H1 (cell line): Measurements from ENCODE around the gene DPRX. TPM values are rescaled to one million over a fixed set of nuclear protein-coding genes. Genes with fewer than 3 reads are reported as not detected.

Experiments
- CTCF ChIA-PET: fragments of 300-600 bp; sonication (Branson Sonifier 250); formaldehyde crosslinking; loops from one replicate; lab custom pipeline; 2021; ENCODE audit not compliant: partially characterized antibody; lab: Charles Lee
- POLR2A ChIA-PET: fragments of 300-600 bp; sonication (Branson Sonifier 250); formaldehyde crosslinking; loops from one replicate; lab custom pipeline; 2021; ENCODE audit warnings: inconsistent platforms; ENCODE audit not compliant: partially characterized antibody; lab: Charles Lee
- DNase-seq, 2 experiments: peaks; one replicate each; pipeline versions ENCODE4 v3.0.0 to v3.0.0-alpha.2; 2010 to 2022; ENCODE audit warnings: low spot score in 2 of 2, low read depth in 1 of 2, mixed read lengths in 1 of 2
- FAIRE-seq: peaks from 2 replicates; lab custom pipeline; 2011; peaks lifted over from hg19 to GRCh38; lab: Jason Lieb, UNC
- H2AFZ ChIP-seq: 2 replicates; pipeline ENCODE4 v1.8.1; 2012; ENCODE audit warnings: low read length, inconsistent platforms
- H2AK5ac ChIP-seq: 2 replicates; pipeline ENCODE4 v1.6.1; 2013; ENCODE audit warnings: low read depth, low read length
- H2BK120ac ChIP-seq: replicated peaks from 2 replicates; pipeline ENCODE3; 2013; ENCODE audit warnings: low read depth, low read length, inconsistent platforms
- H2BK12ac ChIP-seq: 2 replicates; pipeline ENCODE4 v1.6.1; 2013; ENCODE audit warnings: low read depth, low read length
- H2BK15ac ChIP-seq: 2 replicates; pipeline ENCODE4 v1.6.1; 2013; ENCODE audit warnings: low read length
- H2BK20ac ChIP-seq: 2 replicates; pipeline ENCODE4 v1.6.1; 2013; ENCODE audit warnings: low read length
- H2BK5ac ChIP-seq: 2 replicates; pipeline ENCODE4 v1.6.1; 2013; ENCODE audit warnings: low read depth, low read length
- H3K14ac ChIP-seq: 2 replicates; pipeline ENCODE4 v1.6.1; 2013; ENCODE audit warnings: inconsistent platforms; ENCODE audit not compliant: insufficient read length
- H3K18ac ChIP-seq: 2 replicates; pipeline ENCODE4 v1.6.1; 2013; ENCODE audit warnings: low read length; ENCODE audit errors: extremely low read depth
- H3K23ac ChIP-seq: 2 replicates; pipeline ENCODE4 v1.6.1; 2013; ENCODE audit warnings: inconsistent platforms; ENCODE audit not compliant: insufficient read length
- H3K23me2 ChIP-seq: 2 replicates; pipeline ENCODE4 v1.6.1; 2013; ENCODE audit warnings: low read depth, low read length
- H3K27ac ChIP-seq: 2 replicates; pipeline ENCODE4 v1.6.1; 2011; ENCODE audit warnings: low read depth, low read length, inconsistent platforms
- H3K27me3 ChIP-seq, 4 experiments: replicated peaks in 1 of 4; 1 replicate in 1 of 4; 2 replicates in 3 of 4; pipeline versions ENCODE4 v1.6.1 to v1.8.1; 2011 to 2013; ENCODE audit warnings: low read length in 3 of 4, mild to moderate bottlenecking in 3 of 4, inconsistent platforms in 2 of 4, mixed read lengths in 2 of 4, moderate library complexity in 1 of 4; ENCODE audit not compliant: control insufficient read depth in 3 of 4, insufficient read depth in 3 of 4; ENCODE audit errors: extremely low read depth in 1 of 4
- H3K36me3 ChIP-seq, 4 experiments: 2 replicates each; pipeline versions ENCODE4 v1.6.1 to v1.8.1; 2011 to 2013; ENCODE audit warnings: mild to moderate bottlenecking in 4 of 4, low read length in 3 of 4, moderate library complexity in 2 of 4, control low read depth in 1 of 4, inconsistent platforms in 1 of 4; ENCODE audit not compliant: insufficient read depth in 4 of 4, control insufficient read depth in 2 of 4
- H3K4ac ChIP-seq: replicated peaks from 2 replicates; pipeline ENCODE3; 2013; ENCODE audit warnings: low read length, low read depth, mixed read lengths, inconsistent platforms; ENCODE audit not compliant: insufficient read length
- H3K4me1 ChIP-seq, 4 experiments: replicated peaks in 1 of 4; 1 replicate in 1 of 4; 2 replicates in 3 of 4; pipeline versions ENCODE4 v1.6.1 to v1.8.1; 2011 to 2013; ENCODE audit warnings: low read length in 3 of 4, inconsistent platforms in 2 of 4, mixed read lengths in 1 of 4; ENCODE audit not compliant: insufficient read depth in 4 of 4, control insufficient read depth in 3 of 4
- H3K4me2 ChIP-seq, 2 experiments: 2 replicates each; pipeline versions ENCODE4 v1.6.1 to v1.8.1; 2011 to 2013; ENCODE audit warnings: low read depth in 2 of 2, low read length in 2 of 2, control low read depth in 1 of 2, inconsistent platforms in 1 of 2, mild to moderate bottlenecking in 1 of 2; ENCODE audit not compliant: insufficient read depth in 1 of 2
- H3K4me3 ChIP-seq, 4 experiments: fragments of 200-600, 300-600 bp in 1 of 4; sonication (generic), shearing (Covaris generic), sonication (Bioruptor Twin) in 1 of 4; 2 replicates each; pipeline versions ENCODE4 v1.5.1 to v1.8.1; 2011 to 2016; ENCODE audit warnings: low read length in 4 of 4, low read depth in 3 of 4, control low read depth in 2 of 4, inconsistent platforms in 2 of 4, mild to moderate bottlenecking in 2 of 4, mixed read lengths in 1 of 4, moderate library complexity in 1 of 4; ENCODE audit not compliant: insufficient read depth in 2 of 4; ENCODE audit errors: extremely low read depth in 1 of 4
- H3K56ac ChIP-seq: replicated peaks from 2 replicates; pipeline ENCODE3; 2013; ENCODE audit warnings: low read depth, mild to moderate bottlenecking, mixed read lengths, low read length, inconsistent platforms; ENCODE audit not compliant: insufficient read length
- H3K79me1 ChIP-seq: 2 replicates; pipeline ENCODE4 v1.6.1; 2013; ENCODE audit warnings: low read depth, low read length, control low read depth
- H3K79me2 ChIP-seq, 2 experiments: 2 replicates each; pipeline versions ENCODE4 v1.6.1 to v1.8.1; 2012 to 2013; ENCODE audit warnings: low read length in 2 of 2, mild to moderate bottlenecking in 2 of 2, inconsistent platforms in 1 of 2; ENCODE audit not compliant: insufficient read depth in 2 of 2, control insufficient read depth in 1 of 2
- H3K9ac ChIP-seq, 4 experiments: replicated peaks in 1 of 4; 1 replicate in 1 of 4; 2 replicates in 3 of 4; pipeline versions ENCODE4 v1.6.1 to v1.8.1; 2011 to 2013; ENCODE audit warnings: low read depth in 3 of 4, low read length in 3 of 4, control low read depth in 2 of 4, mild to moderate bottlenecking in 2 of 4, moderate library complexity in 2 of 4, inconsistent platforms in 1 of 4; ENCODE audit errors: extremely low read depth in 1 of 4
- H3K9me3 ChIP-seq, 2 experiments: 2 replicates each; pipeline versions ENCODE4 v1.6.1 to v1.8.1; 2012 to 2013; ENCODE audit warnings: mild to moderate bottlenecking in 2 of 2, moderate library complexity in 2 of 2, control low read depth in 1 of 2, inconsistent platforms in 1 of 2, low read depth in 1 of 2, low read length in 1 of 2, mixed read lengths in 1 of 2; ENCODE audit not compliant: insufficient read depth in 2 of 2
- H4K20me1 ChIP-seq, 2 experiments: replicated peaks in 1 of 2; 2 replicates each; pipeline versions ENCODE3 to v1.8.1; 2011 to 2013; ENCODE audit warnings: inconsistent platforms in 2 of 2, low read length in 2 of 2, mild to moderate bottlenecking in 1 of 2; ENCODE audit not compliant: insufficient read depth in 2 of 2, control insufficient read depth in 1 of 2
- H4K5ac ChIP-seq: 2 replicates; pipeline ENCODE4 v1.6.1; 2013; ENCODE audit warnings: low read length, low read depth, mixed read lengths, inconsistent platforms; ENCODE audit not compliant: insufficient read length
- H4K8ac ChIP-seq: 2 replicates; pipeline ENCODE4 v1.8.0; 2013; ENCODE audit warnings: mild to moderate bottlenecking, moderate library complexity, low read length, inconsistent platforms; ENCODE audit not compliant: insufficient read depth; ENCODE audit errors: extremely low read depth
- H4K91ac ChIP-seq: replicated peaks from 2 replicates; pipeline ENCODE3; 2013; ENCODE audit warnings: low read length, mixed read lengths, inconsistent platforms; ENCODE audit not compliant: insufficient read length
- NRF1 ChIP-seq: IDR thresholded peaks from 2 replicates; pipeline ENCODE4 v1.6.1; 2011; ENCODE audit warnings: mild to moderate bottlenecking, low read depth, low read length, improper control_type of control experiment
- WGBS, 2 experiments: shearing (Covaris generic) in 1 of 2; methylation state at CpG; one replicate each; pipeline versions ENCODE4 v1.1.6 to v1.1.7; 2013 to 2015; ENCODE audit warnings: low lambda C conversion rate in 2 of 2, mixed read lengths in 2 of 2, inconsistent platforms in 1 of 2, low coverage in 1 of 2, missing lambda C conversion rate in 1 of 2; ENCODE audit not compliant: insufficient replicate concordance in 2 of 2, insufficient coverage in 1 of 2, insufficient read length in 1 of 2; ENCODE audit errors: extremely low coverage in 1 of 2, missing lambda C conversion rate in 1 of 2; 5-methylcytosine and 5-hydroxymethylcytosine counted together
- polyA plus RNA-seq, 7 experiments: library from polyadenylated mRNA; depleted of rRNA in 3 of 7; stranded (reverse) in 5 of 7; unstranded in 2 of 7; fragments of >200 nt in 5 of 7; fragments of 200-250 nt in 2 of 7; gene quantifications; 1 replicate in 5 of 7; 2 replicates in 1 of 7; 4 replicates in 1 of 7; pipeline versions ENCODE4 v1.2.1 to v1.2.3, GENCODE V29; 2011 to 2013; ENCODE audit warnings: missing spikeins in 2 of 7, mixed read lengths in 2 of 7
- total RNA-seq: library from RNA; stranded (reverse); fragmentation: NEBNext Ultra II Directional; extraction: Animal tissue kit (Norgen Biotek cat#: 25700); gene quantifications from 2 replicates; pipeline ENCODE4 v1.2.1, GENCODE V29; 2021
- TF ChIP-seq, protein P1 (sequence below): IDR thresholded peaks from 2 replicates; pipeline ENCODE4 v1.6.1; 2011; ENCODE audit warnings: low read length, improper control_type of control experiment

DPRX gene
- total and polyA plus RNA-seq, 2 of the 8 experiments (the other 6 are each of a cell fraction or from before 2014, with no cell fraction given), result not detected

- no peak overlapping the region for H2AK5ac ChIP-seq
- H3K14ac ChIP-seq, result no peak overlapping the region
- H3K23ac ChIP-seq, result no peak overlapping the region
- H3K4me1 ChIP-seq, result peaks cover 6 to 15% (median 9%) of the 10 kb centered on the region in 4 experiments
- ChIA-PET CTCF (interaction anchor here (1.2 to 5.2 kb wide), 2 partner anchors 17 to 18 kb away, joined by 3 to 32 read pairs; no protein-coding TSS in a partner anchor), POLR2A (interaction anchor here (1.2 to 1.4 kb wide), 3 partner anchors 12 to 46 kb away, joined by 3 to 5 read pairs (median 4); no protein-coding TSS in a partner anchor)
- no peak overlapping the region for H4K8ac ChIP-seq
- no peak overlapping the region for H4K91ac ChIP-seq
- H2BK5ac ChIP-seq, result peak overlapping the region; percentile 92; the same call in 1 of the 2 replicates
- H3K18ac ChIP-seq, result peak overlapping the region; percentile 60
- 76% methylated on average over 8 of the region's 8 CpGs; no CpG with 5 or more reads in 1 of the 2 experiments for WGBS, 2 experiments
- DNase-seq (no peak), FAIRE-seq (no peak)
- H3K4me2 ChIP-seq, result no peak overlapping the region
- peak overlapping the region; percentile 67 for H2BK20ac ChIP-seq
- H3K9ac ChIP-seq, result no peak overlapping the region
- peak overlapping the region; percentile 71 for H2BK120ac ChIP-seq
- H3K36me3 ChIP-seq, result no peaks in the 10 kb centered on the region
- H3K79me1 ChIP-seq, result no peaks in the 10 kb centered on the region
- H3K4ac ChIP-seq, result no peak overlapping the region
- H3K4me3 ChIP-seq, result no peak overlapping the region
- H3K23me2 ChIP-seq, result no peaks in the 10 kb centered on the region
- H4K5ac ChIP-seq, result peak overlapping the region; percentile 0
- no peaks in the 10 kb centered on the region for H3K27me3 ChIP-seq
- 0 out of 2 replicates have a peak overlapping the region, but pooled peaks have one; percentile 88 for H2BK15ac ChIP-seq
- no peaks in the 10 kb centered on the region for H3K79me2 ChIP-seq
- no peak overlapping the region for H3K27ac ChIP-seq
- H2BK12ac ChIP-seq, result peak overlapping the region; percentile 97; the same call in 1 of the 2 replicates
- no peaks in the 10 kb centered on the region for H4K20me1 ChIP-seq
- peaks cover 0 to 3% of the 10 kb centered on the region in 2 experiments; a peak in 1 of 4 replicates for H3K9me3 ChIP-seq
- H2AFZ ChIP-seq, result no peak overlapping the region
- no peak overlapping the region for H3K56ac ChIP-seq
- TF ChIP-seq NRF1, result no peak
- TF ChIP-seq, protein P1, sequence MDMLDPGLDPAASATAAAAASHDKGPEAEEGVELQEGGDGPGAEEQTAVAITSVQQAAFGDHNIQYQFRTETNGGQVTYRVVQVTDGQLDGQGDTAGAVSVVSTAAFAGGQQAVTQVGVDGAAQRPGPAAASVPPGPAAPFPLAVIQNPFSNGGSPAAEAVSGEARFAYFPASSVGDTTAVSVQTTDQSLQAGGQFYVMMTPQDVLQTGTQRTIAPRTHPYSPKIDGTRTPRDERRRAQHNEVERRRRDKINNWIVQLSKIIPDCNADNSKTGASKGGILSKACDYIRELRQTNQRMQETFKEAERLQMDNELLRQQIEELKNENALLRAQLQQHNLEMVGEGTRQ, result no peak
Observed at GRCh38 chr19:53642381-53643099, 10.7 kb downstream of the DPRX start.
